Keratinocyte (primary cell): ENCODE data around the gene ATP12A.

Experiments
- CTCF ChIP-seq, 3 experiments: IDR thresholded peaks in 1 of 3; conservative IDR thresholded peaks in 1 of 3; optimal IDR thresholded peaks in 1 of 3; 2 replicates in 2 of 3; 3 replicates in 1 of 3; pipeline versions ENCODE3 to v1.5.1; 2011; ENCODE audit warnings: low read length in 3 of 3, mild to moderate bottlenecking in 3 of 3, moderate library complexity in 2 of 3, control low read depth in 1 of 3, inconsistent platforms in 1 of 3; ENCODE audit not compliant: insufficient read depth in 2 of 3; ENCODE audit errors: extremely low read depth in 1 of 3
- EZH2 ChIP-seq: IDR thresholded peaks from one replicate; pipeline ENCODE4 v1.6.1; 2012; ENCODE audit warnings: inconsistent platforms, mild to moderate bottlenecking, low read length, moderate library complexity

- TF ChIP-seq CTCF (optimal IDR thresholded peaks at IDR 0.05 in 1 of 3, IDR thresholded peaks at IDR 0.05 in 1 of 3, conservative IDR thresholded peaks at IDR 0.05 in 1 of 3; ENCODE audit: extremely low read depth in 1 of 3, insufficient read depth in 2 of 3, low read length in 3 of 3) (no peak), EZH2 (no peak)
These were observed 79.0 kb downstream of the ATP12A start for GRCh38 chr13:24759197-24759596.
